HG03280 (cell line): ENCODE data around the gene SNUPN.
"Not testable (repeated sequence)": the region's sequence is repeated elsewhere in the genome, so short reads cannot be mapped to it uniquely, and the experiment has no call there.

Source experiments
- ATAC-seq: cut with Tn5 transposase; IDR thresholded peaks from one replicate; pipeline ENCODE4 v1.9.1; 2021; ENCODE audit warnings: mild to moderate bottlenecking, moderate library complexity; ENCODE audit not compliant: unreplicated experiment

Gene SNUPN

GRCh38 chr15:75584121-75584520, 41.4 kb downstream of the SNUPN start:
- no peak for ATAC-seq

GRCh38 chr15:75583701-75584100, 41.8 kb downstream of the SNUPN start:
- ATAC-seq: no peak

- ATAC-seq: not testable (repeated sequence)
Measured at GRCh38 chr15:75582943-75583342, 42.6 kb downstream of the SNUPN start.

GRCh38 chr15:75578948-75579920, 46.3 kb downstream of the SNUPN start, which contains the start of gene PTPN9:
PTPN9 (minus strand) TSS chr15:75579315; CDS start chr15:75578776, 539 bp downstream.
- ATAC-seq: peak; percentile 56

GRCh38 chr15:75578173-75578947, 47.2 kb downstream of the SNUPN start:
- no peak for ATAC-seq

- ATAC-seq: no peak
Measured at GRCh38 chr15:75577401-75578172, 47.9 kb downstream of the SNUPN start.

GRCh38 chr15:75573648-75574384, 51.7 kb downstream of the SNUPN start:
- ATAC-seq: no peak

GRCh38 chr15:75570126-75570845, 55.2 kb downstream of the SNUPN start:
- ATAC-seq: no peak

- no peak for ATAC-seq
Measured at GRCh38 chr15:75565062-75565970, 60.2 kb downstream of the SNUPN start.

- no peak for ATAC-seq
Measured at GRCh38 chr15:75561888-75562287, 63.6 kb downstream of the SNUPN start.

GRCh38 chr15:75559360-75559759, 66.2 kb downstream of the SNUPN start:
- ATAC-seq: not testable (repeated sequence)

- ATAC-seq: not testable (repeated sequence)
Measured at GRCh38 chr15:75558955-75559354, 66.6 kb downstream of the SNUPN start.

- no peak for ATAC-seq
Measured at GRCh38 chr15:75554717-75555116, 70.8 kb downstream of the SNUPN start.

- no peak for ATAC-seq
Measured at GRCh38 chr15:75553659-75554058, 71.9 kb downstream of the SNUPN start.

GRCh38 chr15:75551091-75551490, 74.4 kb downstream of the SNUPN start:
- no peak for ATAC-seq
